ENCODE results near the gene RNF19B.

Gene RNF19B

DNA sequence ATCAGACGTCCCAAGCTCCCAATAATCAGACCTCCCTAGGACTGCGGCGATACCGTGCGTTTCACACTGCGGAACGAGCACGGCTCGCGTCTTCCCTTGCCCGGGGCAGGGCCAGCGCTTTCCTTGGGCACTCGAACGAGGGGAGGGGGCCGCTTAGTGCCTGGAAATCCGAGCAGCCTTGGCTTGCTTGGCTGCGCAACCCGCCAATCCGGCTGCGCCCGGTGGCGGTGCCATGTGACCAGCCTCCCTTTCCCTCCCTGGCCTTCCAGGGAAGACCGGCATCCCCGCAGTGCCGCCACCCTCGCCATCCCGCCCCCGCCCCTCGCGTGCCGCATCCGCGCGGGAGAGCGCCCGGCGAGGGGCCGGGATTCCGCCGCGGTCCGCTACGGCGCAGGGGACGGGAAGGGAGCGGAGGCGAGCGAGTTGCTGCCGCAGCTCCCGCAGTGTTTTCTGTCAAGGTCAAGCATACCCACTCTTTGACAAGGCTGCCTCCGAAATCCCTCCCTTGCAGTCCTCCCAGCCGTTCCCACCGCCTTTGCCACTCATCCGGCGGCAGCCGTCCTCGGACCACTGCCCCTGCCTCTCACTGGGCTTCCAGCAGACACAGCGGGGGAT lies 8.3 kb upstream of the RNF19B start:
- no peak for DNase-seq (ENCODE audit: insufficient read length)
- TF ChIP-seq POLR2A (IDR thresholded peaks at IDR 0.05; ENCODE audit: low read depth, low read length) (no peak), POLR2AphosphoS5 (IDR thresholded peaks at IDR 0.05; ENCODE audit: low read depth, low read length) (no peak), TAF1 (IDR thresholded peaks at IDR 0.05; ENCODE audit: borderline replicate concordance, low read depth, low read length) (no peak)
- no peak for FAIRE-seq

DNA sequence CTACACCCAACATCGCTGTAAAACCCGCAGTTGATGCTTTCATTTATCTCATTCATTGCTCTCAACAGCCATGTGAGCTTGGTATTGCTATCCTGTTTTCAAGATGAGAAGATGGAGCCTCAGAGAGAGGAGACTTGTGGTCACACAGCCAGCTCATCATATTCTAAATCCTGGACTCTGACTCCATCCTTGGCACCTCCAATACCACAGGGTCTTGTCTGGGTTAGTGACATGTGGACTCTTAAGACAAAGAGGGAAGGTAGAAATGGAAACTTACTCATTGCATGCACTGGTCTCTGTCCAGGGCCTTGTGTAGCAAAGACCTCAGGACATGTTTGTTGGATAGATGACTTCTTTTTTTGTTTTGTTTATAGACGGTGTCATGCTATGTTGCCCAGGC lies 7.0 kb upstream of the RNF19B start:
- FAIRE-seq: no peak
- no peak for DNase-seq (ENCODE audit: insufficient read length)
- TF ChIP-seq POLR2AphosphoS5 (IDR thresholded peaks at IDR 0.05; ENCODE audit: low read depth, low read length) (no peak), TAF1 (IDR thresholded peaks at IDR 0.05; ENCODE audit: borderline replicate concordance, low read depth, low read length) (no peak), POLR2A (IDR thresholded peaks at IDR 0.05; ENCODE audit: low read depth, low read length) (no peak)

GRCh38 chr1:32971156-32971555 lies 6.5 kb upstream of the RNF19B start:
- no peak for DNase-seq (ENCODE audit: insufficient read length)
- TF ChIP-seq POLR2AphosphoS5 (IDR thresholded peaks at IDR 0.05; ENCODE audit: low read depth, low read length) (no peak), POLR2A (IDR thresholded peaks at IDR 0.05; ENCODE audit: low read depth, low read length) (no peak), TAF1 (IDR thresholded peaks at IDR 0.05; ENCODE audit: borderline replicate concordance, low read depth, low read length) (no peak)
- FAIRE-seq: no peak

DNA sequence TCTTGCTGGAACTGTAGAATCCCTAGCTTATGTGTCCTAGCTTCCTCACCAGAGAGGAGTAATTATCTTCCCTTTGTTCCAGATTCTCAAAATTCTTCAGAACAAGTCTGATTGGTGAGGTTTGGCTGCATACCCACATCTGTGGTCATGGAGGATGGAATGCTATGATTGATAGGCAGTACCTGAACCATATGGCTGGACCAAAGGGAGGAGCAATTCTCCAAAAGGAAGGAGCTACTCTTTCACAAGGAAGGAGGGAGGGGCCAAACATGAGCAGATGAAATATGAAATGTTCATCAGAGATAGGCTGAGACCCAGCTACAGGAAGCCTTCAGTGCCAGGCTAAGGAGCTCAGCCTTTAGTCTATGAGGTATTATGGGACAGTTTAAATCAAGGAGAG lies 5.0 kb upstream of the RNF19B start:
- FAIRE-seq (no peak), DNase-seq (ENCODE audit: insufficient read length) (no peak)
- no peak for TF ChIP-seq TAF1 (IDR thresholded peaks at IDR 0.05; ENCODE audit: borderline replicate concordance, low read depth, low read length)
- TF ChIP-seq POLR2A (IDR thresholded peaks at IDR 0.05; ENCODE audit: low read depth, low read length): no peak
- no peak for TF ChIP-seq POLR2AphosphoS5 (IDR thresholded peaks at IDR 0.05; ENCODE audit: low read depth, low read length)

- DNase-seq (ENCODE audit: insufficient read length) (no peak), FAIRE-seq (no peak)
- no peak for TF ChIP-seq POLR2AphosphoS5 (IDR thresholded peaks at IDR 0.05; ENCODE audit: low read depth, low read length)
- TF ChIP-seq TAF1 (IDR thresholded peaks at IDR 0.05; ENCODE audit: borderline replicate concordance, low read depth, low read length): no peak
- no peak for TF ChIP-seq POLR2A (IDR thresholded peaks at IDR 0.05; ENCODE audit: low read depth, low read length)
Measured at GRCh38 chr1:32967888-32968568, 3.4 kb upstream of the RNF19B start.

- DNase-seq (ENCODE audit: insufficient read length): no peak
- TF ChIP-seq POLR2A (IDR thresholded peaks at IDR 0.05; ENCODE audit: low read depth, low read length) (no peak), TAF1 (IDR thresholded peaks at IDR 0.05; ENCODE audit: borderline replicate concordance, low read depth, low read length) (no peak), POLR2AphosphoS5 (IDR thresholded peaks at IDR 0.05; ENCODE audit: low read depth, low read length) (no peak)
- FAIRE-seq: no peak
Measured at GRCh38 chr1:32966900-32967299, 2.3 kb upstream of the RNF19B start.

DNA sequence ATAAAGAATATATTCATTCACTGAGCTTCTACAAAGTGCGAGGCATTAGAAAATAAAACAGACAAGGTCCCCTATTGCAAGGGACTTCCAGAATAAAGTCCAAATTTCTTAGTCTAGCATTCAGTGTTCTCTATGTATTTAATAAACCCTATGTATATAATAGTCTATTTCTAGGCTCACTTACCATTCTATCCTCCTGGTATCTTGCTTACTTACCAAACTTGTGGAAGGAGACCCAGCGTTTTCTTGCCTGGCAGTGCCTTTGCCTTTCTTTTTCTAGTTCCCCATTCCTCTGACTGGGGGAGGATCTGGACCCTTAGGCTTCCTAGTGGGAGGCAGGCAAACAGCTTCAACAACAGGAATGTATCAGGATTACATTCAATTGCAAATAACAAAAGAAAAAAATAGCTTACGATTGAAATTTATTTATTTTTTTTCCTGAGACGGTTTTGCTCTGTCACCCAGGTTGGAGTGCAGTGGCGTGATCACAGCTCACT lies 690 bp upstream of the RNF19B start:
- TF ChIP-seq POLR2AphosphoS5 (IDR thresholded peaks at IDR 0.05; ENCODE audit: low read depth, low read length) (no peak), POLR2A (IDR thresholded peaks at IDR 0.05; ENCODE audit: low read depth, low read length) (no peak), TAF1 (IDR thresholded peaks at IDR 0.05; ENCODE audit: borderline replicate concordance, low read depth, low read length) (no peak)
- FAIRE-seq (no peak), DNase-seq (ENCODE audit: insufficient read length) (no peak)

- TF ChIP-seq POLR2AphosphoS5 (IDR thresholded peaks at IDR 0.05; ENCODE audit: low read depth, low read length) (no peak), POLR2A (IDR thresholded peaks at IDR 0.05; ENCODE audit: low read depth, low read length) (no peak), TAF1 (IDR thresholded peaks at IDR 0.05; ENCODE audit: borderline replicate concordance, low read depth, low read length) (no peak)
- DNase-seq (ENCODE audit: insufficient read length) (peak; percentile 51), FAIRE-seq (peak; percentile 73)
Measured at GRCh38 chr1:32963746-32964460, 706 bp downstream of the RNF19B start.

- no peak for DNase-seq (ENCODE audit: insufficient read length)
- TF ChIP-seq POLR2A (IDR thresholded peaks at IDR 0.05; ENCODE audit: low read depth, low read length) (no peak), TAF1 (IDR thresholded peaks at IDR 0.05; ENCODE audit: borderline replicate concordance, low read depth, low read length) (no peak), POLR2AphosphoS5 (IDR thresholded peaks at IDR 0.05; ENCODE audit: low read depth, low read length) (no peak)
- peak; percentile 70 for FAIRE-seq
Measured at GRCh38 chr1:32962248-32962896, 2.2 kb downstream of the RNF19B start.

- DNase-seq (ENCODE audit: insufficient read length) (no peak), FAIRE-seq (no peak)
- TF ChIP-seq POLR2AphosphoS5 (IDR thresholded peaks at IDR 0.05; ENCODE audit: low read depth, low read length) (no peak), TAF1 (IDR thresholded peaks at IDR 0.05; ENCODE audit: borderline replicate concordance, low read depth, low read length) (no peak), POLR2A (IDR thresholded peaks at IDR 0.05; ENCODE audit: low read depth, low read length) (no peak)
Measured at GRCh38 chr1:32960819-32961355, 3.7 kb downstream of the RNF19B start.

GRCh38 chr1:32960342-32960741 lies 4.3 kb downstream of the RNF19B start:
- TF ChIP-seq POLR2A (IDR thresholded peaks at IDR 0.05; ENCODE audit: low read depth, low read length): no peak
- TF ChIP-seq TAF1 (IDR thresholded peaks at IDR 0.05; ENCODE audit: borderline replicate concordance, low read depth, low read length): no peak
- TF ChIP-seq POLR2AphosphoS5 (IDR thresholded peaks at IDR 0.05; ENCODE audit: low read depth, low read length): no peak
- FAIRE-seq: no peak

More at GRCh38 chr1:32960342-32960741, 4.3 kb downstream of the RNF19B start:
- DNase-seq (ENCODE audit: insufficient read length): no peak
